Measurements from ENCODE around the gene CXCL6. TPM values are rescaled to one million over a fixed set of nuclear protein-coding genes. Genes with fewer than 3 reads are reported as not detected.

The CXCL6 gene
- polyA plus RNA-seq, 1 of the 3 experiments (the other 2 are of a cell fraction) = 0.02 TPM

GRCh38 chr4:73823760-73824159 is 12.7 kb upstream of the CXCL6 start:
- Histone ChIP-seq H3K4me1 (ENCODE audit: control insufficient read depth in 1 of 2, insufficient read depth in 2 of 2, low read depth in 1 of 2, low read length in 1 of 2) (0 out of 4 replicates have a peak, but pooled peaks cover 0 to 4% of the 10 kb centered on the region in 2 experiments), H3K27ac (ENCODE audit: low read depth in 2 of 2, low read length in 1 of 2) (no peak overlapping the region), H3K9me3 (no peaks in the 10 kb centered on the region), H3K9ac (no peak overlapping the region), H3K4me2 (no peak overlapping the region), H3F3A (replicated peaks; ENCODE audit: insufficient read depth) (no peaks in the 10 kb centered on the region), H3K36me3 (replicated peaks in 1 of 2; ENCODE audit: control insufficient read depth in 1 of 2, insufficient read depth in 2 of 2, low read length in 1 of 2) (no peaks in the 10 kb centered on the region), H4K20me1 (ENCODE audit: insufficient read depth) (no peaks in the 10 kb centered on the region), H2AFZ (ENCODE audit: low read depth) (no peak overlapping the region), H3K4me3 (ENCODE audit: low read depth in 2 of 2, low read length in 1 of 2) (no peak overlapping the region), H3K79me2 (ENCODE audit: insufficient read depth) (no peaks in the 10 kb centered on the region), H3K9me2 (no peaks in the 10 kb centered on the region), H3K27me3 (ENCODE audit: insufficient read depth) (no peaks in the 10 kb centered on the region)
- DNase-seq = no peak
- TF ChIP-seq FOXM1 (IDR thresholded peaks at IDR 0.05; ENCODE audit: low read depth) = no peak
- TF ChIP-seq MEF2A (IDR thresholded peaks at IDR 0.05; ENCODE audit: borderline replicate concordance, low read depth) = no peak
- TF ChIP-seq NRF1 (IDR thresholded peaks at IDR 0.05; ENCODE audit: low read depth, low read length) = no peak
- TF ChIP-seq MAX (IDR thresholded peaks at IDR 0.05; ENCODE audit: low read depth) = no peak
- ChIA-PET POLR2A (no interaction called here), CTCF (no interaction called here)

- H3K79me2 ChIP-seq (ENCODE audit: insufficient read depth) = no peaks in the 10 kb centered on the region
- H3K27ac ChIP-seq (ENCODE audit: low read depth in 2 of 2, low read length in 1 of 2) = no peak overlapping the region
- no peaks in the 10 kb centered on the region for H3K9me3 ChIP-seq
- DNase-seq = no peak
- H3K36me3 ChIP-seq (replicated peaks in 1 of 2; ENCODE audit: control insufficient read depth in 1 of 2, insufficient read depth in 2 of 2, low read length in 1 of 2) = no peaks in the 10 kb centered on the region
- H3K4me3 ChIP-seq (ENCODE audit: low read depth in 2 of 2, low read length in 1 of 2) = no peak overlapping the region
- no peaks in the 10 kb centered on the region for H4K20me1 ChIP-seq (ENCODE audit: insufficient read depth)
- H3F3A ChIP-seq (replicated peaks; ENCODE audit: insufficient read depth) = no peaks in the 10 kb centered on the region
- POLR2A ChIA-PET = no interaction called here
- CTCF ChIA-PET = no interaction called here
- no peak overlapping the region for H2AFZ ChIP-seq (ENCODE audit: low read depth)
- WGBS (ENCODE audit: low lambda C conversion rate) = 4% methylated on average over 3 of the region's 3 CpGs
- H3K9me2 ChIP-seq = no peaks in the 10 kb centered on the region
- no peak overlapping the region for H3K4me2 ChIP-seq
- TF ChIP-seq FOXM1 (IDR thresholded peaks at IDR 0.05; ENCODE audit: low read depth) = no peak
- TF ChIP-seq RAD21 (IDR thresholded peaks at IDR 0.05; ENCODE audit: low read length) = no peak
- TF ChIP-seq TEAD4 (IDR thresholded peaks at IDR 0.05; ENCODE audit: borderline replicate concordance, insufficient read depth) = no peak
- no peak for TF ChIP-seq JUND (IDR thresholded peaks at IDR 0.05)
- TF ChIP-seq USF2 (IDR thresholded peaks at IDR 0.05; ENCODE audit: borderline replicate concordance, low read depth, low read length) = no peak
- no peak for TF ChIP-seq FOXJ3 (CRISPR knock-in tag; IDR thresholded peaks at IDR 0.05)
- TF ChIP-seq, protein P1, sequence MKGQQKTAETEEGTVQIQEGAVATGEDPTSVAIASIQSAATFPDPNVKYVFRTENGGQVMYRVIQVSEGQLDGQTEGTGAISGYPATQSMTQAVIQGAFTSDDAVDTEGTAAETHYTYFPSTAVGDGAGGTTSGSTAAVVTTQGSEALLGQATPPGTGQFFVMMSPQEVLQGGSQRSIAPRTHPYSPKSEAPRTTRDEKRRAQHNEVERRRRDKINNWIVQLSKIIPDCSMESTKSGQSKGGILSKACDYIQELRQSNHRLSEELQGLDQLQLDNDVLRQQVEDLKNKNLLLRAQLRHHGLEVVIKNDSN (IDR thresholded peaks at IDR 0.05; ENCODE audit: borderline replicate concordance, low read depth) = no peak
- no peak for TF ChIP-seq REST (IDR thresholded peaks at IDR 0.05; ENCODE audit: low read depth, low read length)
- no peak for TF ChIP-seq YY1 (IDR thresholded peaks at IDR 0.05; ENCODE audit: low read depth)
- no peak for TF ChIP-seq EZH2phosphoT487 (IDR thresholded peaks at IDR 0.05; ENCODE audit: borderline replicate concordance, low read depth)
- no peak for TF ChIP-seq NRF1 (IDR thresholded peaks at IDR 0.05; ENCODE audit: low read depth, low read length)
- no peaks in the 10 kb centered on the region for H3K27me3 ChIP-seq (ENCODE audit: insufficient read depth)
- no peaks in the 10 kb centered on the region for H3K4me1 ChIP-seq (ENCODE audit: control insufficient read depth in 1 of 2, insufficient read depth in 2 of 2, low read depth in 1 of 2, low read length in 1 of 2)
- no peak overlapping the region for H3K9ac ChIP-seq
Observed at GRCh38 chr4:73828956-73829355, 7.5 kb upstream of the CXCL6 start.
